CD4-positive, alpha-beta T cell treated with Interleukin-15 for 4 hours (primary cell): ENCODE data around the gene ZBTB18.
"Not testable (repeated sequence)": the region's sequence is repeated elsewhere in the genome, so short reads cannot be mapped to it uniquely, and the experiment has no call there.

Source experiments
- DNase-seq: peaks from one replicate; pipeline ENCODE4 v3.0.0-alpha.2; 2020; ENCODE audit warnings: low spot score

The ZBTB18 gene

DNA sequence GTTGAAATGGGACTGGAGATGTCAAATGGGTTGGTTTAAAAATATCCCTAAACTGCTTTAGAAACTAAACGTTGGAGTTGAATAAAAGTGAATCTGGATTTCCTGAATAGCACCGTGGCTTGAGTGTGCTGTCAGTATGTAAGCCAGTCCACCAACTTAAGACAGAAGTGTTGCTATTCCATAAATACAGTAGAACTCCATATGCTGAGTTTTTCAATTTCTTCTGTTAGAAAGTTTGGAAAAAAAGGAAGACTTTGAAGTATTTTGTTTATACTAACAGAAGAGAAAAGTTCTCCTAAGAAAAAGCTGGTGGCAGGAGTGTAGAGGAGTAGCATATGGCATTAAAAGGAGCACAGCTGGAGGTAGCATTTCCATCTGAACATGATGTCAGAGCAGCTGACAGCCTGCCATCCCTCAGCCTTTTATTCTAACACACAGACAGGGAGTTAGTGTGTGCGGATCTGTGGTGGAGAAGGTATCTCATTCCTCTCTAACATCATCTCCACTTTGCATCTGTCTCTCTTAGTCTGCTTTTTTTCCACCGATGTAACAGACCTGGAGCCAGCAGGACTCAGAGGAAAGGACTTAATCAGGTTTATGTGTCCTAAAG lies at the start of gene ZBTB18:
Gene ZBTB18 (plus strand): TSS at position 449 of the 610 bp plus-strand sequence. CDS start 149 bp downstream, at position 598.
- DNase-seq: no peak

DNA sequence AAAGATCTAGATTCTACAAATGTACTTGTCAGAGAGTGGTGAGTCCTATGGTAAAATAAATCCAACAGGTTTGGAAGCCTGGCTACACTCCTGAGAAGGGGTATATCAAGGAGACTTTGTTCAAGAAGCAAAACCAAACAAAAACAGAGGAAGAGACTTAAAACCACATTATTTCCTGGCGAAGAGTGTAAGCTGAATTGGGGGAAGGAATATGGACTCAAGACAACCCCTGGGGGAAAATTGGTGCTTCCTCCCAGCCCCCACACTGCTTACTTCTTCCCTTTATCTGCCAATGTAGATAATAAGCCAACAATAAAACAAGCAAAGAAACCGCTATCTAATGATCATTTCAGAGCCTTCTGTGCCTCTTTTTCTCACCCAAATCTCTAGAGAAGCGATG lies 48.4 kb upstream of the ZBTB18 start:
- DNase-seq: no peak

DNA sequence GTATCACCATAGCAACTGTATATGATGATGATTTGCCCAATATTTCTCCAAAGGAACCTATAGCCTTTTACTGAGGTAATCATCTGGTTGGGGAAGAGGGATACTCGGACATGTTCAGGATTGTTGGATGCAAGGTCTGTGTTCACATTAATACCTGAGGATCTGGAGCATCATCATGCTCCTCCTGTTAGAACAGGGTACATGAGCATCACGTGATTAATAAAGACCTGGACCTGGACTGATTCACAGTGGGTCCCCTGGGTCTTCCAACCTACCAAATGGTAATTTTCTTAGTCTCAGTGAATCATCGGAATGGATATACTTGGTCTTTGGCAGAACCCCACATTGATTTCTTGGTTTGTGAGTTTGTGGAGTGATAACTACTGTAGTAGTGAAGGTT lies 45.6 kb upstream of the ZBTB18 start:
- DNase-seq: no peak

DNA sequence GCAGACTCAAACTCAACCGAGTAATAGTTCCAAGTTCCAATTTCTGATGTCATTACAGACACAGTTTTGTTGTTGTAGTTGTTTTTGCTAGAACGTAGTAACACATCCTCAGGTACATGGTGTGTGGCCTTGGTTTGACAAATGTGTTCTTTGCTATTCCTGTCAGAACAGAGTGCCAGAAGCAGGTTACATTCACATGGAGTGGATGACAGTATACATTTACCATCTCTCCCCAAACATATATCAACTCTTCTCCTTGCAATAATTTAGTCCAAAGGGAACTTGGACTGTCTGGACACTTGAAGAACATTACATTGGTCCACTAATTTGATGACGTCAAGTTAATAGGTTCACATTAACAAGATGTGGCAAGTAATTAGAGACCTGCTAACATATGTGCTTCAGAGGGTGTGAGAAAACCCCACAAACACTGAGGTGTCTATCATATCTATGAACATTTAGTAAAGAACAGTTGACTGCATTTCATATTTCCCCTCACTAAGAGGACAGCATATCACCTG lies 44.6 kb upstream of the ZBTB18 start:
- no peak for DNase-seq

DNA sequence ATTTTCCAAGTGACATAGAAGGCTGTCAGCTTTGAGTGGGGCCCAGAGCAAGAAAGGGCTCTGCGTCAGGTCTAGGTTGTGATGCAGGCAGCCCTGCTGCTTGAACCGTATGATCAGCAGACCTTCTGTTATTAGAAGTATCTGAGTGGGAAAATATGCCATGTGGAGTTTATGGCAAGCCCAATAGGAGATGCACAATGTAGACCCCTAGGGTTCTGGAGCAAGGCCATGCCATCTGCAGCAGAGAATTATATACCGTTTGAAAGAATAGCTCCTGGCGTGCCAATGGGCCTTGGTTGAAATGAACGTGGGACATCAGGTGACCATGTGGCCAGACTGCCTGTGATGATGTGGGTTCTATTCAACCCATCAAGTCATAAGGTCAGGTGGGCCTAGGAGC lies 44.1 kb upstream of the ZBTB18 start:
- no peak for DNase-seq

DNA sequence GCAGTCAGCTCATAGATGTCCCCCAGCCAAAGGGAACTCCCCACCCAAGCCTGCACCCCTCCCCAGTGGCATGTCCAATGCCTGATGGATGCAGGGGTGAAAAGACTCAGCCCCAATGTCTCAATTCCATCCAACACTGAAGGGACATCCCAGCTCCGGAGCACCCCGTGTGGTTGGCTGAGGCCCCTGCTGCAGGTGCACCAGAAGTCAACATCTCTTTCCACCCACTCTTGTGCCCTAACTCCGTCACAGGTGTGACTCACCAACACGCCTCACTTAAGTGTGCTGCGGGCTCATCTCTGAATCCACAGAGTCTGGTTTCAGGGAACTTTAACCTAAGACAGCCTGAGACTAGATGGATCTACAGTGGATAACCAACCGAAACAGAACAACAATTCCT lies 40.9 kb upstream of the ZBTB18 start:
- DNase-seq: peak; percentile 4

DNA sequence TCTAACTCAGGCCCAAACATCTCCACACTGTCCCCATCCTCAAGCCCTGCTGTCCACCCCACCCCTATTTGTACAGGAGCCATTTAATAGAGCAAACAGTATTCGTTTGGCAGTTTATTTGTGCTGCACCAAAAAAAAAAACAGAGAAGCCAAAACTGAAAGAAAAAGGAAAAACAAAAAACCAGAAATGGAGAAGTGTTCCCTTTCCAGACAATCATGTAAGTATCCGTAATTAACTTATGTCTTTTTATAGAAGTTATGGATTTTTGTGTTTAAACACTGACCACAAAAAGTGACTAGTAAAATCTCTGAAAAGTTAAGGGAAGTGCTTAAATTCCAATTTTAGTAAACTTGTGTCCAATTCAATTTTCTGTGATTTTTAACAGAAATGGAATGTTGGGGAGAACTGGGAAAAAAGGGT lies 40.4 kb upstream of the ZBTB18 start:
- no peak for DNase-seq

DNA sequence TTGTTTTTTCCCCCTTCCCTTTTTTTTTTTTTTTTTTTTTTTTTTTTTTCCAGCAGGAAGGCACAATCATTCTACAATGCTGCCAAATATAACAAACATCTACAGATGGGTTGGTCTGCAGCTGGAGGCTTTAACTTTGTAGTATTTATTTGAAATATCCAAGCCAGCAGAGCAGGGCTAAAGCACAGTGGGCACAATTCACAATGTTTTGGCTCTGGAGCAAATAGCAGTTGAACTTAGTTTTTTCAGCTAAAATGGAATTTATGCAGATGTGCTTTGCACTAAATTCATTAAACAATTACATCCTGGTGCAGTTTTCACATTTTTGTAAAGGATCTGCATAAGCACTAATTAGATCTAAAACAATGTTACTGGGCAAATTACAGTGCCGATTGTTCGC lies 39.8 kb upstream of the ZBTB18 start:
- no peak for DNase-seq

DNA sequence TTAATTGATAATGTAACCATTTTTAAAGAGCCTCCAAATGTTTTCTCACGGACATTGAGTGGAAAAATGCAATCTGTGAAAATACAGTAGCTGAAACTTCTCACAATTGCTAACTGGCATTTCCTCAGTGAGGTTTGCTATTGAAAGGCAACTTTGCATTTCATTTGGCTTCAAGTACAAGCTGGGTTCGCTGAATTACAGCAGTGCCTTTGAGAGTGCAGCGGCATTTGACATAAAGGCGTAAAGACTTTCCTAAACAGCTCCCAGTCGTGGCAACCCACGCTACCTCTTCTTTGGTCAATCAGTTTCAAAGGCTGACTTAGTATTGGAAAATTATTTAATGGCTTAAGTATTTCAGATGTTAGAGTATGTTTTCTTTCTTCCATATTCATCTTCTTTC lies 39.3 kb upstream of the ZBTB18 start:
- no peak for DNase-seq

DNA sequence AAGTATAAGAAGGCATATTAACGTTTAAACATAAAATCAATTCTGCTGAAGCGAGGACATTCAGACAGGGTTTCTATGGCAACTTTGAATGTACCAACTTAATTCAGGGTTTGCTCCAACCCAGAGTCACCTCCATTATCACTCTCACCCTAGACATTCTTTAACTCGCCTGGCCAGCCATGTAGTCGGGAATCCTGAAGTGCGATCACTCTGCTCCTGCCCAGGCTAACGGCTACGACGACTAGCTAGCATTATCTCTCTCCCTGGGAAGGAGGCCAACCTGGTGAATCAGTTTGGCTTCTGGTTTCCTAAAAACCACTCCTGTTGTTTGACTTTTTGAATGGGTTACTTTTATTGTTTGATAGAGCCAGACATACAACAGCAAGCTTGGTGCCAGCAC lies 38.9 kb upstream of the ZBTB18 start:
- DNase-seq: no peak

DNA sequence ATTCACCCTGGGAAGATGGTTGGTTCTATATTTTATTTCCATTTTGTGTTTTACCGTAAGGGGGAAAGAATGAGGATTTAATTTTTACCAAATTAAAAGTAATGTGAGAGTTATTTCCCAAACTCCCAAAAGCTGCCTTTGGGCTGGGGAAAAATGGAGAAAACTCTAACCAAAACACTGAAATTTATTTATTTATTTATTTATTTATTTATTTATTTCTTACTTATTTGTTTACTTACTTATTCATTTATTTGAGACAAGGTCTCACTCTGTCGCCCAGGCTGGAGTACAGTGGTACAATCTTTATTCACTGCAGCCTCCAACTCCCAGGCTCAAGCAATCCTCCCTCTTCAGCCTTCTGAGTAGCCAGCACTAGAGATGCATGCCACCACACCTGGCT lies 38.0 kb upstream of the ZBTB18 start:
- DNase-seq: no peak

DNA sequence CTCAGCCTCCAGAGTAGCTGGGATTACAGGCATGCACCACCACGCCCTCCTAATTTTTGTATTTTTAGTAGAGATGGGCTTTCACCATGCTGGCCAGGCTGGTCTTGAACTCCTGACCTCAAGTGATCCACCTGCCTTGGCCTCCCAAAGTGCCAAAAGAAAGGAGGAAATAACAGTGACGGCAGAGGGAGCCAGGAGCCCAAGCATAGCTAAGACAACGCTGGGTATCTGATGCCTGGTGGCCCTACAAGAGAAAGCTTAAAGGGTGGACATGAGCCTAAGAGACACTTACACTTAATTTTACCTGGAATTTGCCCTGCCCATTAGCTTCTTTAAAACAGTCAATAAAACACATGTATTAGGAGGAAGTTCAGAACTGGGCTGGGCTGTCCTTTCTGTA lies 36.2 kb upstream of the ZBTB18 start:
- not testable (repeated sequence) for DNase-seq

DNA sequence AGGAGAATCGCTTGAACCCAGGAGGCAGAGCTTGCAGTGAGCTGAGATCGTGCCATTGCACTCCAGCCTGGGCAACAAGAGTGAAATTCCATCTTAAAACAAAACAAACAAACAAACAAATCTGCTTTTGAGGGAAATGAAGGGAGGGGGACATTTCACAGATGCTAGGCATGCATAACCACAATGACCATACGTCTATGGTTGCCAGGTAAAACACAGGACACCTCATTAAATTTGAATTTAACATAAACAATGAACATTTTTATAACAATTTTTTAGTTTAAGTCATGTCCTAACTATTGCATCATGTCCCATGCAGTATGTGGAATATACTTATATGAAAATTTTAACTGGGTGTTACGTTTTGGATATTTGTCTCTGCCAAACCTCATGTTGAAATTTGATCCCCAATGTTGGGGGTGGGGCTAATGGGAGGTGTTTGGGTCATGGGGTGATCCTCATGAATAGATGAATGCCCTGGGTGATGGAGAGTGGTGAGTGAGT lies 31.0 kb upstream of the ZBTB18 start:
- DNase-seq: no peak

DNA sequence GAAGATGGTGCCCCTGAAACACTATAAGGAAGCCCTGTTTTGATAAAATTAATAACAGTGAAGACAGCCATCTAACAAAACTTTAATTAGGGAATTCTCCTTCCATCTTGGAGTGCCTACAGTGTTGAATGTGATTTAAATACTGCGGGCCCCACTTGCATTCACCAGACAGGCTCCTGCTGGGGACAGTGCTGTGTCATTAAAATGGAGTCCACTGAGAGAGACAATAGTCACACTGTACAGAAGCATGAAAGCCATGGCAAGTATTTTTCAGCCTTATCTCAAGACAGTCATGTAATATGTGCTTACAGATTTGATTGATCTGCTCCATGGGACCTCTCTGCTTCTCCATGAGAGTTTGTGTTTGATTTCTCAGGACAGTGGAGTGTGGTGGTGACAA lies 29.7 kb upstream of the ZBTB18 start:
- DNase-seq: no peak

DNA sequence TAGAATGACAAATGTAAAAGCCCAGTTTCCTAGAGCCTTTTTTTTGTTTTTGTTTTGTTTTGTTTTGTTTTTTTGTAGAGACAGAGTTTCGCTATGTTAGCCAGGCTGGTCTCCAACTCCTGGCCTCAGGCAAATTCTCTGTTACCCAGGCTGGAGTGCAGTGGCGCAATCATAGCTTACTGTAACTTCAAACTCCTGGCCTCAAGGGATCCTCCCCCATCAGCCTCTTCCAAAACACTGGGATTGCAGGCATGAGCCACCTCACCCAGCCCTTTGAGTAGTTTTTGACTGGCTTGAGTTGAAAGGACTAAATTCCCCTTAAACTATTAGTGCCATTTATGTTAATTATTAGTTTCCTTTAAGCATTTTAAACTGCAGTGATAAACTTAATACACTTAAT lies 28.8 kb upstream of the ZBTB18 start:
- no peak for DNase-seq

DNA sequence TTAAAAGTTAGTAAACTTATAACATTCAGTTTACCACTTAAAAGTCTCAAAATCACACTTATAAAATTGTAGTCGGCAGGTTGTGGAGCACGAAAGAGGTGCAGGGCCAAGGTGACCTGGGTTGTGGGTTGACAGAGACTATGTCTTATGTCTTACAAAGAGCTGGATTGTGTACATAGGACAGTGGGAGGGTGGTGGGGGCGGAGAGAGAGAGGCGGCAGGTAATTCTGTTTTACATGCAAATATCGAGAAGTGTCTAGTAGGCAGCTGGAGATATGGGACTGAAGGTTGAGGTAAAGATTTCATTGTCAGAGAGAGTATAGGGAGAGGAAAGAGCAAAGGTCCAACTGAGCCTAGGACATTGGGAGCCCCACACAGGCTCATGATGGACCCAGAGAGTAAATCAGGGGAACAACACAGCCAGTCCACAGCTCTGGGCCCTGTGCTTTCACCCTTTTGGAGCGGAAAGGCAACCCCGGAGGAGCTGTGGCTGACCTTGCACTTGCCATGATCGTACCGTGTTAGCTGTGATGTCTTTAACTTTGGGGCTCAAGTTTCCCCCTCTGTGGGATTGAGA lies 28.1 kb upstream of the ZBTB18 start:
- no peak for DNase-seq

DNA sequence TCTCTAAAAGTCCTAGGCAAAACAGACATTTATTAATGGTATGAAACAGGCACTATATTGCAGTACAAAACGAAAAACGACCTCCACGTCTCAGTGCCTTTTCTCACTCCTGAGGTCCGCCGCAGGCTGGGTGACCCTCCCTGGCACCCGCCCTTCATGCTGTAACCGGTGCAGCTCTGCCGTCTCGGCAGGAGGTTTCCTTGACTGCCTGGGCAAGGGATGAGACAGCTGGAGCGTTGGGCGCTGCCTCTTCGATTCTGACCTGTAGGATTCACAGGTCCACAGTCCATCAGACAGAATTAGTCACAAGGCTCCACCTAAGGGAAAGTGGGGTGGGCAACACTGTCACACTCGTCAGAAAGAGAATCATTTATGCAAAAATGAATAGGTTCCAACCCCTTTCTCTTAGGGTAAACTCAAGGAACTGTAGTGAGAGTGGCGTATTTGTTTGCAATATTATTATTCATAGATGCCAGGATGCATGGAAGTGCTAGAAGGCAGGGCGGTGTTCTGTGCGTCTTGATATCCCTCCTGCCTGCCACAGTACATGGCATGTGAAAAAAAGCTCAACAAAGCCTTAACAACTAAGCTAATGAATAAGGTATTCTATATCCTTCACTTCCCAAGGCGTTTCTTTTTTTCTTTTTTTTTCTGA lies 23.5 kb upstream of the ZBTB18 start:
- DNase-seq: no peak

DNA sequence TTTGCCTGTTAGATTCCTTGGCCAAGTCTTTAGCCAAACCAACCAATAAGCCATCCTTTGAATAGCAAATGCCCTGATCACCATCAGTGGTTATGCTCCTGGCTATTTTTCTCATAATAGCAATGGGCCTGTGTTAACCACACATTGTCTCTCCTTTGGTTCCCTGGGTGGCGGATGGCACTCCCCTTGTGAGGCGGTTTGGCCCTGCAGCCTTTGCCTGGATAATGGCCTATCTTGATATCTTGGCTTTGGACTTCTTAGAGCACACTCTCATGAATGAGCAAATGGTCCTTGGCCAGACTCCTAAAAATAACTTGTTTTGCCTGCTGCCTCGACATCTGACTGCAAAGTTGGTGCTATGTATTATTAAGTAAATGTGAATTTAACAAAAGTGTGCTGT lies 22.4 kb upstream of the ZBTB18 start:
- DNase-seq: no peak

DNA sequence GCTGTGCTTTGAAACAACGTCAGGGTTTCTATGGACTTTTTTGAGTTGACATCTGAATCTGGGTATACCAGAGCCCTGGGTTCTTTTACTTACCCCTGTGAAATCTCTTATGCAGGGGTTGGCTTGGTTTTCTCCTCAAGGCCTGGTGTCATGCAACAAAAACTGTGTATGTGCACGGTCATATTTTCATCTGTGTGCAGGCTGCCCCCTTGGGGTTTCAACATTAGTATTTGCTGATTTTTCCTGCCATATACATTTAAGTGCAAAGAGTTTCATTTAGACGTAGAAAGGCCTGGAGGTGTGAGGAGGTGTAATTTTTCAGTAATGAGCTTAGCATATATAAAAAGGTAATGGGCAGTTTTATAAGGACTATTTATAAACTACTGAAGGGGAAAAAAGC lies 22.0 kb upstream of the ZBTB18 start:
- no peak for DNase-seq

DNA sequence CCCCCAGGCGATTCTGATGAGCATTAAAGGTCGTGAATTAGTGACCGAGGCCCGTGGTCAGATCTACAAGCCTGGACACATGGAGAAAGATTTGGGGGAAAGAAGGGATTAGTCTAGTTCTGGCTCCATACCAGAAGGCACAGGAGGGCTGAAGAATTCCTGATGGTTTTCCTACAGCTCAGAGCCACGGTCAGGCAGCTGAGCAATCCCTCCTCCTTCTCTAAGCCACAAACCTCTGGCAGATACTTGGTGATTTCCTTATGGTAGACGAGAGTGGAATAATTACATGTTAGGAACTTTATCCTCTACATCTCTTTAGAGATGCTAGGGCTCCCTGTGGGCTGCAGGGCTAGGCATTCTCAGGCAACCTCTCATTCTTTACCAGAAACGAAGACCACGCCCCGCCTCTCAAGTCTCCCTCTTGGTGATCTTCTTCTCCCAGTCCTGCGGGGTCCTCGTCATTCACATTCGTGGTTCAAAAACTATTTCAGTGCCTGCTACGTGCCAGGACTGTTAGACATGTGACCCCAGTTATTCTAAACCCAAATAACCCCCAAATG lies 20.5 kb upstream of the ZBTB18 start:
- no peak for DNase-seq

DNA sequence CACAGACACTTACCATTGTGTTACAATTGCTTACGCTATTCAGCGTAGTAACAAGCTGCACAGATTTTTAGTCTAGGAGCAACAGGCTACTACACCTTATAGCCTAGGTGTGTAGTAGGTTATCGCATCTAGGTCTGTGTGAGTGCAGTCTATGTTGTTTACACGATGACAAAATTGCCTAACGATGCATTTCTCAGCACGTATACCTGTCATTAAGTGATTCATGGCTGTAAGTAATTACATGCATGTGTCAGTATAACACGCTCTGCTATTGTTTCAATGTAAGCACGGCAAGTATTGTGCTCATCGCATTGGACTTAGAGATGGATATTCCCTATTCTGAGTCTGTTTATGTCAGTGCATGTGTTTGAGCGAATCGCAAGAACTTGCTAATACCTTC lies 15.7 kb upstream of the ZBTB18 start:
- DNase-seq: no peak

DNA sequence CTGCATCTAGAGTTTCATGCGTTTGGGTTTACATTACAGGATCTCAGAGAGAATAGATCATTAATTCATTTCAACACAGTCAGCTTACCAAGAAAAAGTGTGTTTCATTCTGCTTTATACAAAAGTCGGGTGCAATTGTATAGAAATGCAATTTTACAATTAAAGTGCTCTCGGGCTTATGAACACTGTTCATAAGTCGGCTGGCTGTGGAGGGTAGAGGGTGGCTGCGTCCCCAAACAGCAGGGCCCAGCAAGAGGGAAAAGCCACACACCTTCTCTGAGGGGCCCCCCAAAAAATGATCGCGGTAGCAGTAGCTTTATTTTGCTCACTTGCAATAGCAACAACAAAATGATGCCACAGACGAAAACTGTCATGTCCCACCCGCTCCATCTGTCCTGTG lies 13.8 kb upstream of the ZBTB18 start:
- DNase-seq: no peak

DNA sequence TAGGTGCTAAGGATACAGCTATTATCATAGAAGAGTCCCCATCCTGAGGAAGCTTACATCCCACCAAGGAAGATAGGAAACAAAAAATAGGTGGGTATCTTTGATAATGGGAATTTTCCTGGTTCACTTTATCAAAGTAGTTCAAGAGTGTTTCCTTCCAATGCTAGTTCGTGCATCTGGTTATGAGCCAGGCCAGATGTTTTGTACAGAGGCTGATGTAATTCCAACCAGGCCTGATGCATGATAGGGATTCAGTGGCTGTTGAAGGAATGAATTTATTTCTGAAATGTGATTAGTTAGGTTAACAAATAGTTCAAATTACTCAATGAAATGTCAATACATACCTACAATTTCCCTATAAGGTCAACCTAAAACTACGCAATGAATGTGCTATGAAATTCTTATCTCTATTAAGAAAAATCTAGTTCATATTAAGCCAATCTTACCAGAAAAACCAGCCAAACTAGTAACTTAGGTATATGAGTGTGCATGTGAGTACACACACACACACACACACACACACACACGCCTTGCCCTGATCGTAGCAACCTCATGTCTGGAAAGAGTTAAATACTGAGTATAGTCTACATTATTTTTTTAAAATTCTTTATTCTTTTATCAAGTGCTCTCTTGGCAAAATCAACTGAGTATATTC lies 9.5 kb upstream of the ZBTB18 start:
- no peak for DNase-seq
